ENCODE results near the gene DSCAML1. TPM values are rescaled to one million over a fixed set of nuclear protein-coding genes. Genes with fewer than 3 reads are reported as not detected.

The DSCAML1 gene
- total and polyA plus RNA-seq, 2 of the 8 experiments (the other 6 are each of a cell fraction or from before 2014, with no cell fraction given) = 0.19 to 0.24 TPM

GRCh38 chr11:117381481-117382387 lies 415.3 kb downstream of the DSCAML1 start (continued):
- TF ChIP-seq CBX5 (IDR thresholded peaks at IDR 0.05; ENCODE audit: low read depth, low read length) (no peak), KDM1A (IDR thresholded peaks at IDR 0.05; ENCODE audit: borderline replicate concordance, low read length) (no peak), POU5F1 (IDR thresholded peaks at IDR 0.05; ENCODE audit: low read depth, low read length) (no peak), POLR2AphosphoS5 (IDR thresholded peaks at IDR 0.05; ENCODE audit: low read depth, low read length) (no peak), FOSL1 (IDR thresholded peaks at IDR 0.05; ENCODE audit: insufficient read depth, low read depth, low read length) (no peak)

All from H1 (cell line).